Caco-2 (cell line): ENCODE results near the gene LCNL1. TPM values are rescaled to one million over a fixed set of nuclear protein-coding genes. Genes with fewer than 3 reads are reported as not detected.

ENCODE experiments used
- BruUV-seq: library from RNA; stranded (reverse); fragments of 400-500 nt; replicated peaks from 2 replicates; lab custom pipeline; 2021; lab: Mats Ljungman, UMichigan
- CTCF ChIA-PET: fragments of 300-600 bp; sonication (Branson Sonifier 250); formaldehyde crosslinking; loops from one replicate; lab custom pipeline; 2022; ENCODE audit warnings: antibody characterized with exemption; lab: Charles Lee
- POLR2A ChIA-PET: fragments of 300-600 bp; sonication (Branson Sonifier 250); formaldehyde crosslinking; loops from one replicate; lab custom pipeline; 2022; ENCODE audit warnings: antibody characterized with exemption; lab: Charles Lee
- DNase-seq, 2 experiments: peaks; one replicate each; pipeline versions ENCODE4 v3.0.0 to v3.0.0-alpha.2; 2020 to 2022
- H3K27me3 ChIP-seq: replicated peaks from 2 replicates; pipeline ENCODE4 v1.6.0; 2011; ENCODE audit warnings: low read length; ENCODE audit not compliant: control insufficient read depth, insufficient read depth
- H3K36me3 ChIP-seq: 2 replicates; pipeline ENCODE4 v1.5.1; 2011; ENCODE audit warnings: low read length; ENCODE audit not compliant: control insufficient read depth, insufficient read depth
- H3K4me1 ChIP-seq: fragments of 250-450 bp; sonication (Bioruptor Pico); 2 replicates; pipeline ENCODE4 v1.5.1; 2020; ENCODE audit warnings: mild to moderate bottlenecking
- H3K4me3 ChIP-seq: 2 replicates; pipeline ENCODE4 v1.5.1; 2011; ENCODE audit warnings: low read depth, mild to moderate bottlenecking, control low read depth, low read length
- H3K9me3 ChIP-seq: fragments of 250-450 bp; sonication (Bioruptor Pico); 2 replicates; pipeline ENCODE4 v1.5.1; 2020; ENCODE audit warnings: mild to moderate bottlenecking, moderate library complexity
- H3K27ac Mint-ChIP-seq: one replicate; pipeline ENCODE4 v1.8.0; 2022; ENCODE audit warnings: mixed read lengths; ENCODE audit not compliant: unreplicated experiment
- H3K27me3 Mint-ChIP-seq: one replicate; pipeline ENCODE4 v1.8.0; 2022; ENCODE audit warnings: mixed read lengths; ENCODE audit not compliant: insufficient read depth, unreplicated experiment
- H3K36me3 Mint-ChIP-seq: one replicate; pipeline ENCODE4 v1.8.0; 2022; ENCODE audit warnings: mild to moderate bottlenecking, mixed read lengths; ENCODE audit not compliant: insufficient read depth, unreplicated experiment
- H3K4me1 Mint-ChIP-seq: one replicate; pipeline ENCODE4 v1.8.0; 2022; ENCODE audit warnings: low read depth, mixed read lengths; ENCODE audit not compliant: unreplicated experiment
- H3K4me3 Mint-ChIP-seq: one replicate; pipeline ENCODE4 v1.8.0; 2022; ENCODE audit warnings: mild to moderate bottlenecking, moderate library complexity, mixed read lengths; ENCODE audit not compliant: unreplicated experiment
- H3K9me3 Mint-ChIP-seq: one replicate; pipeline ENCODE4 v1.8.0; 2022; ENCODE audit warnings: mixed read lengths; ENCODE audit not compliant: unreplicated experiment
- intact Hi-C: fragments of 100-400 bp; cut with micrococcal nuclease; formaldehyde crosslinking; loops from one replicate; pipeline ENCODE4 v1.10.0; 2022; ENCODE audit not compliant: unreplicated experiment
- total RNA-seq: library from RNA; stranded (reverse); gene quantifications from 2 replicates; pipeline ENCODE4 v1.2.3, GENCODE V29; 2022
- TF ChIP-seq, protein P1 (sequence below), 2 experiments: fragments of 200-600 bp in 1 of 2; IDR thresholded peaks; 1 replicate in 1 of 2; 2 replicates in 1 of 2; pipeline versions ENCODE4 v1.5.1 to v1.8.0; 2011 to 2022; ENCODE audit warnings: antibody characterized with exemption in 1 of 2, control low read depth in 1 of 2, inconsistent platforms in 1 of 2, low read depth in 1 of 2, low read length in 1 of 2, mild to moderate bottlenecking in 1 of 2, moderate library complexity in 1 of 2; ENCODE audit not compliant: insufficient read depth in 1 of 2, severe bottlenecking in 1 of 2, unreplicated experiment in 1 of 2

Gene LCNL1
- total RNA-seq, 1 experiment from 2014 or later, result not detected

DNA sequence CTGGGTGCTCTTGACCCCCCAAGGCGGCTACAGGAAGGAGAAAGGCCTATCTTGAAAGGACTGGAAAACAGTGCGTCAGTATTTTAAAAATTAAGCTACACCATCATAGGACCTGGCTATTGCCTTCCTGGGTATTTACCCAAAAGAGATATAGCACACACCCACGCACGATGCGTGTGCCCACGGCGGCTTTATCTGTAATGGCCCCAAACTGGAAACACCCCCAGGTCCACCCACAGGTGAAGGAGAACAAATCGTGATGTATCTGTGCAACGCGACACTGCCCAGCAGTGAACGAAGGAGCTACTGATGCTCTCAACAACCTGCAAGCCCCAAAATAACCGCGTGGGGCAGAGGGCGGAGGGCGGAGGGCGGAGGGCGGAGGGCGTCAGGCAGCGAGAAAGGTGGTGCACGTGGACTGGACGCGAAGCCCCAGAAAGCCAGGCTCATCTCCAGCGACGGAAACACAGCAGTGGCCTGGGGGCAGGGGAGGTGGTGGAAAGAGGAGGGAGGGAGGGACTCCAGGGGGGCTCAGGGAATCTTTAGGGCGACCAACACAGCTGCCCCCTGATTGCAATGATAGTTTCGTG lies 17.9 kb upstream of the LCNL1 start:
- Mint-ChIP-seq H3K27me3 (no peaks in the 10 kb centered on the region), H3K4me1 (no peaks in the 10 kb centered on the region), H3K4me3 (no peak overlapping the region), H3K9me3 (no peaks in the 10 kb centered on the region), H3K36me3 (peaks cover 11% of the 10 kb centered on the region), H3K27ac (no peak overlapping the region)
- Histone ChIP-seq H3K9me3 (no peaks in the 10 kb centered on the region), H3K4me1 (peaks cover 18% of the 10 kb centered on the region), H3K27me3 (no peaks in the 10 kb centered on the region), H3K4me3 (no peak overlapping the region), H3K36me3 (no peaks in the 10 kb centered on the region)
- DNase-seq, result no peak
- intact Hi-C loops, result no loop called here
- CTCF ChIA-PET, result interaction anchor here (0.7 kb wide), 1 partner anchor 86 kb away, joined by 4 read pairs; no protein-coding TSS in a partner anchor
- TF ChIP-seq, protein P1, sequence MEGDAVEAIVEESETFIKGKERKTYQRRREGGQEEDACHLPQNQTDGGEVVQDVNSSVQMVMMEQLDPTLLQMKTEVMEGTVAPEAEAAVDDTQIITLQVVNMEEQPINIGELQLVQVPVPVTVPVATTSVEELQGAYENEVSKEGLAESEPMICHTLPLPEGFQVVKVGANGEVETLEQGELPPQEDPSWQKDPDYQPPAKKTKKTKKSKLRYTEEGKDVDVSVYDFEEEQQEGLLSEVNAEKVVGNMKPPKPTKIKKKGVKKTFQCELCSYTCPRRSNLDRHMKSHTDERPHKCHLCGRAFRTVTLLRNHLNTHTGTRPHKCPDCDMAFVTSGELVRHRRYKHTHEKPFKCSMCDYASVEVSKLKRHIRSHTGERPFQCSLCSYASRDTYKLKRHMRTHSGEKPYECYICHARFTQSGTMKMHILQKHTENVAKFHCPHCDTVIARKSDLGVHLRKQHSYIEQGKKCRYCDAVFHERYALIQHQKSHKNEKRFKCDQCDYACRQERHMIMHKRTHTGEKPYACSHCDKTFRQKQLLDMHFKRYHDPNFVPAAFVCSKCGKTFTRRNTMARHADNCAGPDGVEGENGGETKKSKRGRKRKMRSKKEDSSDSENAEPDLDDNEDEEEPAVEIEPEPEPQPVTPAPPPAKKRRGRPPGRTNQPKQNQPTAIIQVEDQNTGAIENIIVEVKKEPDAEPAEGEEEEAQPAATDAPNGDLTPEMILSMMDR (IDR thresholded peaks at IDR 0.05; ENCODE audit: insufficient read depth in 1 of 2, low read depth in 1 of 2, low read length in 1 of 2, severe bottlenecking in 1 of 2, unreplicated experiment in 1 of 2), result no peak
- POLR2A ChIA-PET, result no interaction called here
- no TSS peak for BruUV-seq

DNA sequence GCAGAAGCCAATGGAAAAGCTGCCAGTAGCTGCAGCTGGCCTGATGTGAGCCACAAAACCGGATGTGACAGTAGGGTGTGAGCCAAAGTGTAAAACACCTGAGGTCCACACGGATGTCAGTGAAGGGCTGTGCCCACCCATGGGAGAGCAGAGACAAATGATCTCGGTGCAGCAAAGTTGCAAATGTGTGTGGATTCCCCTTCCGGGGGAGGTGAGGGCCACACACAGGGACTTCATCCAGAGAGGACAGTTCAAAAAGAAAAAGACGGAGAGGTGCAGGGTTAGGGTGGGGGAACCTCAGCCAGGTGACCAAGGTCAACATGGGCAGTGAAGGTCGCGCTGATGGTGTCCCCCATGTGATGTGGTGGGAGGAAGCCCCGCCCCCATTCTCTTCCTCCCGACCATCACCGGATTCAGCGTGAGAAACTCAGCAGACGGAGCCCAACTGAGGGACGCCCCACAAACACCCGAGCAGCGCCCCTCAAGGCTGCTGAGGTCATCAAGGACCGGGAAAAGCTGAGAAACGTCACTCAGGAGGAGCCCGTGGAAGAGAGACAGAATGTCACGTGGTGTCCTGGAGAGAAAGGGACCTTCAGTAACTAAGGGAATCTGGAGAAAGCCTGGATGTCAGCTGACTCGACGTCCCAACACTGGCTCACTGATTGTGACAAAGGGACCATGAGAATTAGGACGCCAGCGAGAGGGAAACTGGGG lies 16.9 kb upstream of the LCNL1 start:
- H3K27me3 Mint-ChIP-seq, result no peaks in the 10 kb centered on the region
- no peaks in the 10 kb centered on the region for H3K9me3 Mint-ChIP-seq
- no TSS peak for BruUV-seq
- DNase-seq, result no peak
- H3K27me3 ChIP-seq, result no peaks in the 10 kb centered on the region
- peaks cover 18% of the 10 kb centered on the region for H3K4me1 ChIP-seq
- no peaks in the 10 kb centered on the region for H3K4me1 Mint-ChIP-seq
- POLR2A ChIA-PET, result no interaction called here
- CTCF ChIA-PET, result no interaction called here
- H3K27ac Mint-ChIP-seq, result no peak overlapping the region
- peaks cover 5% of the 10 kb centered on the region for H3K36me3 Mint-ChIP-seq
- intact Hi-C loops, result no loop called here
- H3K36me3 ChIP-seq, result no peaks in the 10 kb centered on the region
- no peak overlapping the region for H3K4me3 ChIP-seq
- H3K4me3 Mint-ChIP-seq, result no peak overlapping the region
- TF ChIP-seq, protein P1 (IDR thresholded peaks at IDR 0.05; ENCODE audit: insufficient read depth in 1 of 2, low read depth in 1 of 2, low read length in 1 of 2, severe bottlenecking in 1 of 2, unreplicated experiment in 1 of 2), result no peak
- H3K9me3 ChIP-seq, result no peaks in the 10 kb centered on the region

DNA sequence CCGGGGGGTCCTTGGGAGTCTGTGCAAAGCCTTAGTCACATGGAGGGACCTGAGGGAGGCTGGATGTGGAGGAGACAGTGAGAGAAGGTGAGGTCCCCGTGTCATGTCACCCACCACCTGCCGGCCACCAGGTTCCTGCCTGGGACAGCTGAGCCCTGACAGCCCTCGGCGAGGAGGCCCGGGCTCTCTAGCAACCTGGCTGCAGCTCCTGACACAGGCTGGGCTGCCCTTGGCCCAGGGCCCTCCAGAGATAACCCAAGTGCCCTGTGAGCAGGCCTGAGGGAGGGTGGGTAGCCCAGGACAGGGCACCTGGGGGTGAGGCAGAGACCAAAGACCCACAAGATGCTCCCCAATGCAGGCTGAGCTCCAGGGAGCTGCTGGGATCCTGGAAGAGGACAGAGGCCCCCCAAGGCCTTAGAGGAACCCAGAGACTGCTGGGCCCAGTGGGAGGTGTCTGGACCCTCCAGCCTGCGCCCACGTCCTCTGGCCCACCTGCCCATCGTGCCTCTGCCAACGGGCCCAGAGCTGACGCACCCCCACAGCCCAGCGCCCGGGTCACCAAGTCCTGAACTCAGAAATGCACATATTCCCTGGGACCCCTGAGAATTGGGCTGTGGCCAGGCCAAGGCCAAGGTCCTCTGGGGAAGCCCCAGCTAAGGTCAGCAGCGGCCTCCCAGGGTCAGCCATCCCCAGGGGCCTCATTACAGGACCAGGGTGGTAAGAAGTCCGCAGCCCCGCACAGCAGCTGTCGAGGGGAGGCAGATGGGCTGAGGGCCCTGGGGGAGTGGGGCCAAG lies 14.3 kb upstream of the LCNL1 start:
- POLR2A ChIA-PET, result no interaction called here
- Mint-ChIP-seq H3K36me3 (peaks cover 5% of the 10 kb centered on the region), H3K4me3 (no peak overlapping the region), H3K4me1 (no peaks in the 10 kb centered on the region), H3K27ac (no peak overlapping the region), H3K27me3 (no peaks in the 10 kb centered on the region), H3K9me3 (no peaks in the 10 kb centered on the region)
- H3K27me3 ChIP-seq, result no peaks in the 10 kb centered on the region
- BruUV-seq, result no TSS peak
- intact Hi-C loops, result no loop called here
- CTCF ChIA-PET, result interaction anchor here (0.7 kb wide), 1 partner anchor 21 kb away, joined by 4 read pairs; no protein-coding TSS in a partner anchor
- peaks cover 10% of the 10 kb centered on the region for H3K4me1 ChIP-seq
- DNase-seq, result no peak
- TF ChIP-seq, protein P1 (IDR thresholded peaks at IDR 0.05; ENCODE audit: insufficient read depth in 1 of 2, low read depth in 1 of 2, low read length in 1 of 2, severe bottlenecking in 1 of 2, unreplicated experiment in 1 of 2), result no peak
- H3K9me3 ChIP-seq, result no peaks in the 10 kb centered on the region
- no peaks in the 10 kb centered on the region for H3K36me3 ChIP-seq
- no peak overlapping the region for H3K4me3 ChIP-seq
